H1 (cell line): ENCODE results near the gene SERP1. TPM values are rescaled to one million over a fixed set of nuclear protein-coding genes. Genes with fewer than 3 reads are reported as not detected.

Source experiments
- CTCF ChIA-PET: fragments of 300-600 bp; sonication (Branson Sonifier 250); formaldehyde crosslinking; loops from one replicate; lab custom pipeline; 2021; ENCODE audit not compliant: partially characterized antibody; lab: Charles Lee
- POLR2A ChIA-PET: fragments of 300-600 bp; sonication (Branson Sonifier 250); formaldehyde crosslinking; loops from one replicate; lab custom pipeline; 2021; ENCODE audit warnings: inconsistent platforms; ENCODE audit not compliant: partially characterized antibody; lab: Charles Lee
- DNase-seq, 2 experiments: peaks; one replicate each; pipeline versions ENCODE4 v3.0.0 to v3.0.0-alpha.2; 2010 to 2022; ENCODE audit warnings: low spot score in 2 of 2, low read depth in 1 of 2, mixed read lengths in 1 of 2
- FAIRE-seq: peaks from 2 replicates; lab custom pipeline; 2011; peaks lifted over from hg19 to GRCh38; lab: Jason Lieb, UNC
- H2AFZ ChIP-seq: 2 replicates; pipeline ENCODE4 v1.8.1; 2012; ENCODE audit warnings: low read length, inconsistent platforms
- H2AK5ac ChIP-seq: 2 replicates; pipeline ENCODE4 v1.6.1; 2013; ENCODE audit warnings: low read depth, low read length
- H2BK120ac ChIP-seq: replicated peaks from 2 replicates; pipeline ENCODE3; 2013; ENCODE audit warnings: low read depth, low read length, inconsistent platforms
- H2BK12ac ChIP-seq: 2 replicates; pipeline ENCODE4 v1.6.1; 2013; ENCODE audit warnings: low read depth, low read length
- H2BK15ac ChIP-seq: 2 replicates; pipeline ENCODE4 v1.6.1; 2013; ENCODE audit warnings: low read length
- H2BK20ac ChIP-seq: 2 replicates; pipeline ENCODE4 v1.6.1; 2013; ENCODE audit warnings: low read length
- H2BK5ac ChIP-seq: 2 replicates; pipeline ENCODE4 v1.6.1; 2013; ENCODE audit warnings: low read depth, low read length
- H3K14ac ChIP-seq: 2 replicates; pipeline ENCODE4 v1.6.1; 2013; ENCODE audit warnings: inconsistent platforms; ENCODE audit not compliant: insufficient read length
- H3K18ac ChIP-seq: 2 replicates; pipeline ENCODE4 v1.6.1; 2013; ENCODE audit warnings: low read length; ENCODE audit errors: extremely low read depth
- H3K23ac ChIP-seq: 2 replicates; pipeline ENCODE4 v1.6.1; 2013; ENCODE audit warnings: inconsistent platforms; ENCODE audit not compliant: insufficient read length
- H3K23me2 ChIP-seq: 2 replicates; pipeline ENCODE4 v1.6.1; 2013; ENCODE audit warnings: low read depth, low read length
- H3K27ac ChIP-seq: 2 replicates; pipeline ENCODE4 v1.6.1; 2011; ENCODE audit warnings: low read depth, low read length, inconsistent platforms
- H3K27me3 ChIP-seq, 4 experiments: replicated peaks in 1 of 4; 1 replicate in 1 of 4; 2 replicates in 3 of 4; pipeline versions ENCODE4 v1.6.1 to v1.8.1; 2011 to 2013; ENCODE audit warnings: low read length in 3 of 4, mild to moderate bottlenecking in 3 of 4, inconsistent platforms in 2 of 4, mixed read lengths in 2 of 4, moderate library complexity in 1 of 4; ENCODE audit not compliant: control insufficient read depth in 3 of 4, insufficient read depth in 3 of 4; ENCODE audit errors: extremely low read depth in 1 of 4
- H3K36me3 ChIP-seq, 4 experiments: 2 replicates each; pipeline versions ENCODE4 v1.6.1 to v1.8.1; 2011 to 2013; ENCODE audit warnings: mild to moderate bottlenecking in 4 of 4, low read length in 3 of 4, moderate library complexity in 2 of 4, control low read depth in 1 of 4, inconsistent platforms in 1 of 4; ENCODE audit not compliant: insufficient read depth in 4 of 4, control insufficient read depth in 2 of 4
- H3K4ac ChIP-seq: replicated peaks from 2 replicates; pipeline ENCODE3; 2013; ENCODE audit warnings: low read length, low read depth, mixed read lengths, inconsistent platforms; ENCODE audit not compliant: insufficient read length
- H3K4me1 ChIP-seq, 4 experiments: replicated peaks in 1 of 4; 1 replicate in 1 of 4; 2 replicates in 3 of 4; pipeline versions ENCODE4 v1.6.1 to v1.8.1; 2011 to 2013; ENCODE audit warnings: low read length in 3 of 4, inconsistent platforms in 2 of 4, mixed read lengths in 1 of 4; ENCODE audit not compliant: insufficient read depth in 4 of 4, control insufficient read depth in 3 of 4
- H3K4me2 ChIP-seq, 2 experiments: 2 replicates each; pipeline versions ENCODE4 v1.6.1 to v1.8.1; 2011 to 2013; ENCODE audit warnings: low read depth in 2 of 2, low read length in 2 of 2, control low read depth in 1 of 2, inconsistent platforms in 1 of 2, mild to moderate bottlenecking in 1 of 2; ENCODE audit not compliant: insufficient read depth in 1 of 2
- H3K4me3 ChIP-seq, 4 experiments: fragments of 200-600, 300-600 bp in 1 of 4; sonication (generic), shearing (Covaris generic), sonication (Bioruptor Twin) in 1 of 4; 2 replicates each; pipeline versions ENCODE4 v1.5.1 to v1.8.1; 2011 to 2016; ENCODE audit warnings: low read length in 4 of 4, low read depth in 3 of 4, control low read depth in 2 of 4, inconsistent platforms in 2 of 4, mild to moderate bottlenecking in 2 of 4, mixed read lengths in 1 of 4, moderate library complexity in 1 of 4; ENCODE audit not compliant: insufficient read depth in 2 of 4; ENCODE audit errors: extremely low read depth in 1 of 4
- H3K56ac ChIP-seq: replicated peaks from 2 replicates; pipeline ENCODE3; 2013; ENCODE audit warnings: low read depth, mild to moderate bottlenecking, mixed read lengths, low read length, inconsistent platforms; ENCODE audit not compliant: insufficient read length
- H3K79me1 ChIP-seq: 2 replicates; pipeline ENCODE4 v1.6.1; 2013; ENCODE audit warnings: low read depth, low read length, control low read depth
- H3K79me2 ChIP-seq, 2 experiments: 2 replicates each; pipeline versions ENCODE4 v1.6.1 to v1.8.1; 2012 to 2013; ENCODE audit warnings: low read length in 2 of 2, mild to moderate bottlenecking in 2 of 2, inconsistent platforms in 1 of 2; ENCODE audit not compliant: insufficient read depth in 2 of 2, control insufficient read depth in 1 of 2
- H3K9ac ChIP-seq, 4 experiments: replicated peaks in 1 of 4; 1 replicate in 1 of 4; 2 replicates in 3 of 4; pipeline versions ENCODE4 v1.6.1 to v1.8.1; 2011 to 2013; ENCODE audit warnings: low read depth in 3 of 4, low read length in 3 of 4, control low read depth in 2 of 4, mild to moderate bottlenecking in 2 of 4, moderate library complexity in 2 of 4, inconsistent platforms in 1 of 4; ENCODE audit errors: extremely low read depth in 1 of 4
- H3K9me3 ChIP-seq, 2 experiments: 2 replicates each; pipeline versions ENCODE4 v1.6.1 to v1.8.1; 2012 to 2013; ENCODE audit warnings: mild to moderate bottlenecking in 2 of 2, moderate library complexity in 2 of 2, control low read depth in 1 of 2, inconsistent platforms in 1 of 2, low read depth in 1 of 2, low read length in 1 of 2, mixed read lengths in 1 of 2; ENCODE audit not compliant: insufficient read depth in 2 of 2
- H4K20me1 ChIP-seq, 2 experiments: replicated peaks in 1 of 2; 2 replicates each; pipeline versions ENCODE3 to v1.8.1; 2011 to 2013; ENCODE audit warnings: inconsistent platforms in 2 of 2, low read length in 2 of 2, mild to moderate bottlenecking in 1 of 2; ENCODE audit not compliant: insufficient read depth in 2 of 2, control insufficient read depth in 1 of 2
- H4K5ac ChIP-seq: 2 replicates; pipeline ENCODE4 v1.6.1; 2013; ENCODE audit warnings: low read length, low read depth, mixed read lengths, inconsistent platforms; ENCODE audit not compliant: insufficient read length
- H4K8ac ChIP-seq: 2 replicates; pipeline ENCODE4 v1.8.0; 2013; ENCODE audit warnings: mild to moderate bottlenecking, moderate library complexity, low read length, inconsistent platforms; ENCODE audit not compliant: insufficient read depth; ENCODE audit errors: extremely low read depth
- H4K91ac ChIP-seq: replicated peaks from 2 replicates; pipeline ENCODE3; 2013; ENCODE audit warnings: low read length, mixed read lengths, inconsistent platforms; ENCODE audit not compliant: insufficient read length
- BRCA1 ChIP-seq: IDR thresholded peaks from 2 replicates; pipeline ENCODE4 v1.6.1; 2012; ENCODE audit warnings: low read depth, low read length, improper control_type of control experiment
- POLR2A ChIP-seq, 2 experiments: IDR thresholded peaks; 1 replicate in 1 of 2; 2 replicates in 1 of 2; pipeline ENCODE4 v1.6.1; 2011; ENCODE audit warnings: low read depth in 2 of 2, low read length in 2 of 2, mild to moderate bottlenecking in 2 of 2; ENCODE audit errors: control extremely low read depth in 1 of 2
- SAP30 ChIP-seq: fragments of 300-600 bp; sonication (generic); IDR thresholded peaks from 2 replicates; pipeline ENCODE4 v1.7.1; 2012; ENCODE audit warnings: low read length, moderate library complexity, mild to moderate bottlenecking, inconsistent platforms; ENCODE audit not compliant: insufficient read depth, insufficient replicate concordance
- SIRT6 ChIP-seq: IDR thresholded peaks from one replicate; pipeline ENCODE4 v1.7.1; 2012; ENCODE audit warnings: low read length, inconsistent platforms
- SP1 ChIP-seq: IDR thresholded peaks from 2 replicates; pipeline ENCODE4 v1.6.1; 2011; ENCODE audit warnings: low read depth, low read length
- WGBS, 2 experiments: shearing (Covaris generic) in 1 of 2; methylation state at CpG; one replicate each; pipeline versions ENCODE4 v1.1.6 to v1.1.7; 2013 to 2015; ENCODE audit warnings: low lambda C conversion rate in 2 of 2, mixed read lengths in 2 of 2, inconsistent platforms in 1 of 2, low coverage in 1 of 2, missing lambda C conversion rate in 1 of 2; ENCODE audit not compliant: insufficient replicate concordance in 2 of 2, insufficient coverage in 1 of 2, insufficient read length in 1 of 2; ENCODE audit errors: extremely low coverage in 1 of 2, missing lambda C conversion rate in 1 of 2; 5-methylcytosine and 5-hydroxymethylcytosine counted together
- polyA plus RNA-seq, 7 experiments: library from polyadenylated mRNA; depleted of rRNA in 3 of 7; stranded (reverse) in 5 of 7; unstranded in 2 of 7; fragments of >200 nt in 5 of 7; fragments of 200-250 nt in 2 of 7; gene quantifications; 1 replicate in 5 of 7; 2 replicates in 1 of 7; 4 replicates in 1 of 7; pipeline versions ENCODE4 v1.2.1 to v1.2.3, GENCODE V29; 2011 to 2013; ENCODE audit warnings: missing spikeins in 2 of 7, mixed read lengths in 2 of 7
- total RNA-seq: library from RNA; stranded (reverse); fragmentation: NEBNext Ultra II Directional; extraction: Animal tissue kit (Norgen Biotek cat#: 25700); gene quantifications from 2 replicates; pipeline ENCODE4 v1.2.1, GENCODE V29; 2021

SERP1 gene
- total and polyA plus RNA-seq, 2 of the 8 experiments (the other 6 are each of a cell fraction or from before 2014, with no cell fraction given), result 90.3 to 98.2 TPM

GRCh38 chr3:150547045-150547741, 897 bp upstream of the SERP1 start:
- CTCF ChIA-PET, result no interaction called here
- H3K9ac ChIP-seq, result peak overlapping the region; percentile 66 to 98 (median 90)

More at GRCh38 chr3:150547045-150547741, 897 bp upstream of the SERP1 start:
- Histone ChIP-seq H3K18ac (no peak overlapping the region), H2BK5ac (peak overlapping the region; percentile 88), H2AK5ac (no peak overlapping the region), H3K9me3 (no peaks in the 10 kb centered on the region), H2AFZ (0 out of 2 replicates have a peak overlapping the region, but pooled peaks have one; percentile 31), H4K91ac (no peak overlapping the region), H3K4me1 (no peaks in the 10 kb centered on the region; a peak in 2 of 7 replicates), H3K23me2 (no peaks in the 10 kb centered on the region; the same call in 1 of the 2 replicates), H3K4me3 (peak overlapping the region; percentile 77 to 98 (median 88)), H3K56ac (no peak overlapping the region), H2BK20ac (0 out of 2 replicates have a peak overlapping the region, but pooled peaks have one; percentile 1), H3K79me2 (peaks cover 0 to 83% of the 10 kb centered on the region in 2 experiments; a peak in 3 of 4 replicates)
- 33 to 100% methylated on average over 2 to 7 of the region's 7 CpGs for WGBS, 2 experiments
- no peak for FAIRE-seq
- no peak for TF ChIP-seq POLR2A (IDR thresholded peaks at IDR 0.05; ENCODE audit: control extremely low read depth in 1 of 2, low read depth in 2 of 2, low read length in 2 of 2)
- peak; percentile 4 for TF ChIP-seq SAP30
- TF ChIP-seq SIRT6, result no peak
- TF ChIP-seq SP1, result no peak
- TF ChIP-seq BRCA1, result no peak
- TF ChIP-seq, all 59 proteins: peak for 1
- H2BK120ac ChIP-seq, result no peak overlapping the region
- H2BK12ac ChIP-seq, result no peak overlapping the region
- no peak overlapping the region for H4K8ac ChIP-seq
- H3K23ac ChIP-seq, result no peak overlapping the region
- no peak overlapping the region for H3K14ac ChIP-seq
- peak overlapping the region; percentile 73 for H3K27ac ChIP-seq
- H2BK15ac ChIP-seq, result no peak overlapping the region
- peaks cover 4 to 25% (median 11%) of the 10 kb centered on the region in 4 experiments; a peak in 6 of 8 replicates for H3K36me3 ChIP-seq
- peak overlapping the region; percentile 10 for H3K4ac ChIP-seq
- no peak for DNase-seq
- H4K20me1 ChIP-seq, result peaks cover 3 to 4% of the 10 kb centered on the region in 2 experiments
- no peaks in the 10 kb centered on the region; the same call in 1 of the 2 replicates for H3K79me1 ChIP-seq
- H3K27me3 ChIP-seq, result no peaks in the 10 kb centered on the region
- POLR2A ChIA-PET, result interaction anchor here (0.6 to 4.4 kb wide), 13 partner anchors 9 to 337 kb away, joined by 3 to 27 read pairs (median 5); partner anchors contain the start of genes SELENOT and TSC22D2
- peak overlapping the region; percentile 18 for H4K5ac ChIP-seq
- H3K4me2 ChIP-seq, result peak overlapping the region; percentile 60 to 78
